Measurements from ENCODE around the gene TEPSIN. TPM values are rescaled to one million over a fixed set of nuclear protein-coding genes. Genes with fewer than 3 reads are reported as not detected.
A peak's percentile ranks its signal among the peaks of the same experiment; 100 is the strongest.

TEPSIN gene
- polyA plus RNA-seq, 1 experiment: 19.4 TPM

DNA sequence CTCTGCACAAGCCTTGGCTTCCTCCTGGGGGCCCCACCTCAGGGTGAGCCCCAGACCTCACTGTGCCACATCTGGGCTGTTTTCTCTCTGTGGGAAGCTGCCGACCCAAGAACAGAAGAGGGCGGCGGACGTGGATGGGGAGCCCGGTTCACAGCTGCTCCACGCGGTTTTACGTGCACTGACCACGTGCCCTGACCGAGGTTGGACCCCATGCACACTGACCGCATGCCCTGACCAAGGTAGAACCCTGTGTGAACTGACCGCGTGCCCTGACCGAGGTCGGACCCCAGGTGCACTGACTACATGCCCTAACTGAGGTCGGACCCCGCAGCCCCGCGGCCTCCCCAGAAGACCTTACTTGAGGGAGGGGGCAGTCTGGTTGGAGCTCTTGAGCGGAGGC lies 35.7 kb downstream of the TEPSIN start:
- ChIA-PET CTCF (interaction anchor here (4.1 kb wide), 1 partner anchor 60 kb away, joined by 26 read pairs; no protein-coding TSS in a partner anchor), POLR2A (no interaction called here)
- no peak overlapping the region for H3K4me3 ChIP-seq (ENCODE audit: low read depth, low read length)
- no peak for DNase-seq (ENCODE audit: low read depth)
- peaks cover under 1% of the 10 kb centered on the region for H3K36me3 ChIP-seq (ENCODE audit: control insufficient read depth, insufficient read depth, low read length)
- H3K27me3 ChIP-seq (ENCODE audit: control insufficient read depth, insufficient read depth, low read length): no peaks in the 10 kb centered on the region
- TF ChIP-seq, protein P1, sequence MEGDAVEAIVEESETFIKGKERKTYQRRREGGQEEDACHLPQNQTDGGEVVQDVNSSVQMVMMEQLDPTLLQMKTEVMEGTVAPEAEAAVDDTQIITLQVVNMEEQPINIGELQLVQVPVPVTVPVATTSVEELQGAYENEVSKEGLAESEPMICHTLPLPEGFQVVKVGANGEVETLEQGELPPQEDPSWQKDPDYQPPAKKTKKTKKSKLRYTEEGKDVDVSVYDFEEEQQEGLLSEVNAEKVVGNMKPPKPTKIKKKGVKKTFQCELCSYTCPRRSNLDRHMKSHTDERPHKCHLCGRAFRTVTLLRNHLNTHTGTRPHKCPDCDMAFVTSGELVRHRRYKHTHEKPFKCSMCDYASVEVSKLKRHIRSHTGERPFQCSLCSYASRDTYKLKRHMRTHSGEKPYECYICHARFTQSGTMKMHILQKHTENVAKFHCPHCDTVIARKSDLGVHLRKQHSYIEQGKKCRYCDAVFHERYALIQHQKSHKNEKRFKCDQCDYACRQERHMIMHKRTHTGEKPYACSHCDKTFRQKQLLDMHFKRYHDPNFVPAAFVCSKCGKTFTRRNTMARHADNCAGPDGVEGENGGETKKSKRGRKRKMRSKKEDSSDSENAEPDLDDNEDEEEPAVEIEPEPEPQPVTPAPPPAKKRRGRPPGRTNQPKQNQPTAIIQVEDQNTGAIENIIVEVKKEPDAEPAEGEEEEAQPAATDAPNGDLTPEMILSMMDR (IDR thresholded peaks at IDR 0.05; ENCODE audit: insufficient read depth, low read depth, low read length): no peak

DNA sequence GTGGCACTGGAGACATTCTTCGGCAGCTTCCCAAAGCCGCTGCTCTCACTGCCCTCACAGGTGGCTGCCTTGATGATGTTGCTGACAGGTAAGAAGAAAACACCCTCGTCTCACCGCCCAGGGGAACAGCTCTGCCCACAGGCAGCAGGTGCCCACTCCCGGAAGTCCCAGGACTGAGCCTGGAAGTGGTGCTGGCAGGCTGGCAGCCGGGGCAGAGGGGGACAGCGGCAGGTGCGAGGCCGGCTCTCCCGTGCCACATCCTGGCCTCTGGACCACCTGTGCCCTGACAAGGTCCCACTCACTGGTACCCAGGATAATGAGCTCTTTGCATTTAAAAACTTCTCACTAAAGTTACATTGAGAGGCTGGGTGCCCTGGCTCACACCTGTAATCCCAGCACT lies 36.5 kb downstream of the TEPSIN start:
- TF ChIP-seq, protein P1 (IDR thresholded peaks at IDR 0.05; ENCODE audit: insufficient read depth, low read depth, low read length): no peak
- CTCF ChIA-PET: interaction anchor here (4.1 kb wide), 1 partner anchor 59 kb away, joined by 26 read pairs; no protein-coding TSS in a partner anchor
- no peaks in the 10 kb centered on the region for H3K27me3 ChIP-seq (ENCODE audit: control insufficient read depth, insufficient read depth, low read length)
- H3K36me3 ChIP-seq (ENCODE audit: control insufficient read depth, insufficient read depth, low read length): peaks cover 1% of the 10 kb centered on the region
- POLR2A ChIA-PET: no interaction called here
- no peak overlapping the region for H3K4me3 ChIP-seq (ENCODE audit: low read depth, low read length)
- no peak for DNase-seq (ENCODE audit: low read depth)

DNA sequence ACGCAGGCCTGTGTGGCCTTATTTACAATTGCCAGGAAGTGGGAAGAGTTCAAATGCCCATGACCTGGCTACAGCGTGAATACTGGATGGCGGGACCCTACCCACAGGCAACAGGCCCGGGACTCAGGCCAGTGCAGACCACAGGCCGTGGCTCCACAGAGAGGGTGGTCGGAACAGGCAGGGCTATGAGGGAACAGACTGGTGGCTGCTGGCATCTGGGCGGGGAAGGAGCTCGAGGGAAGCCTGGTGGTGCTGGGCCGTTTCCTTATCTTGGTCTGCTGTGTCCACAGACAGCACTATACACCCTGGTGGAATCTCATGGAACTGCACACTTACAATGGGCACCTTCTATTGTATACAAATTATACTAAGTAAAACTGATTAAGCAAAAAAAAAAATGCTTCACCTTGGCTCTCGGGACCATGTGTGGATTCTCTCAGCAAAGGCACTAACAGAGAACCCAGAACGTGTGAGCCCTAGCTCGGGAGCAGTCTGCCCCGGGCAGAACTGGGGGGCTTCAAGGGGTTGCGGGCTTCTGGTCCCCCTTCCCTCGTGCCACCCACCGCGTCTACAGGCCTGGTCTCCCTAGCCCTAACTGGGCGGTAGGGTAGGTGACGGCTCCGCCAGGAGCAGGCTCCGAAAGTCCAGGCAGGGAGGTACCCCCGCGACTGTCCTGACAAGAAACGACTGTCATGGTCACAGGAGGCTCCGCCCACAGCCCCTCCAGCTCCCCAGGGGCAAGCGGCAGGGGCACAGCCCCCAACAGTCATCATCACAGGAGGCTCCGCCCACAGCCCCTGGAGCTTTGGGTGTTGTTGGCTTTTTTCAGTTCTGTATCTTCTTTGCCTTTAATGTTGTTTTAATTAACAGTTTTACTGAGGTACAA lies 37.9 kb downstream of the TEPSIN start:
- TF ChIP-seq, protein P1 (IDR thresholded peaks at IDR 0.05; ENCODE audit: insufficient read depth, low read depth, low read length): peak; percentile 68
- POLR2A ChIA-PET: no interaction called here

DNA sequence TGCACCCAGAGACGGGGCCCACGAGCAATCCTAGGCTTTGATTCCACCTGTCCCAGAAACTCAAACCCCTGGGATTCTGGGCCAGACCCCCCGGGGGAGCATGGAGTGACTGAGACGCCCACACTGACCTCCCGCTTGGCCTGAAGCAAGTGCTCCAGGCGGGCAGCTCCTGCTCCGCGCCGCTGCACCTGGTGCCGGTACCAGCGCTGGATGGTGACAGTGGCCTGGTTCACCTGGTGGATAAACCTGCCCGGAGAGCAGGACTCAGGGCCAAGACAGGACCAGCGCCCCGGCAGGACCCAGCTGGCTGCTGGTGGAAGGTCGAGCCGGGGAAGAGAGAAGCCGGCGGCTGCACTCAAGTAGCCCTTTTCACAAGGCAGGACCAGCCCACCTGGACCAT lies 38.7 kb downstream of the TEPSIN start:
- H3K36me3 ChIP-seq (ENCODE audit: control insufficient read depth, insufficient read depth, low read length): peaks cover 4% of the 10 kb centered on the region
- CTCF ChIA-PET: interaction anchor here (0.8 to 4.1 kb wide), 7 partner anchors 9 to 57 kb away, joined by 3 to 26 read pairs (median 5); no protein-coding TSS in a partner anchor
- POLR2A ChIA-PET: no interaction called here

More for the DNA sequence above, 37.9 kb downstream of the TEPSIN start:
- H3K36me3 ChIP-seq (ENCODE audit: control insufficient read depth, insufficient read depth, low read length): peaks cover 4% of the 10 kb centered on the region
- DNase-seq (ENCODE audit: low read depth): peak; percentile 3
- no peak overlapping the region for H3K4me3 ChIP-seq (ENCODE audit: low read depth, low read length)
- CTCF ChIA-PET: interaction anchor here (0.6 to 4.1 kb wide), 10 partner anchors 10 to 115 kb away, joined by 3 to 26 read pairs (median 5); no protein-coding TSS in a partner anchor
- H3K27me3 ChIP-seq (ENCODE audit: control insufficient read depth, insufficient read depth, low read length): no peaks in the 10 kb centered on the region

DNA sequence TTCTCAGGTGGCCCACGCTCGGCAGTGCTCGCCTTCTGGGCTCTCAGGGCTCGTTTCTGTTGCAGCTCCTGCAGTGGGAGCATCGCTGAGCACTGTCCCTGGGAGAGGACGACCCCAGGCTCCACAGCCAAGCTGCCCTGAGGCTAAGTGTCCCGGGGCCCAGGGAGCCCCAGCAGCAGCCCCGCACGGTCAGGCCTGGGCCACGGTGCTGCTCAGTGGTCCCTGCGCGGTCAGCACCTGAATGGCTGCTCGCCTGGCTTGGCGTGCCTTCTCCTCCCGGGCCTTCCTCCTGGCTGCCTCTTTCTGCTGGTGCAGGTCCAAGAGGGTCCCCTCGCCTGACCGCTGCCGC lies 39.4 kb downstream of the TEPSIN start:
- no peak for DNase-seq (ENCODE audit: low read depth)
- Histone ChIP-seq H3K4me3 (ENCODE audit: low read depth, low read length) (no peak overlapping the region), H3K36me3 (ENCODE audit: control insufficient read depth, insufficient read depth, low read length) (peaks cover 4% of the 10 kb centered on the region), H3K27me3 (ENCODE audit: control insufficient read depth, insufficient read depth, low read length) (no peaks in the 10 kb centered on the region)
- TF ChIP-seq, protein P1 (IDR thresholded peaks at IDR 0.05; ENCODE audit: insufficient read depth, low read depth, low read length): no peak
- CTCF ChIA-PET: interaction anchor here (1.9 to 4.1 kb wide), 2 partner anchors 14 to 56 kb away, joined by 5 to 26 read pairs; no protein-coding TSS in a partner anchor
- POLR2A ChIA-PET: no interaction called here

More for the DNA sequence above, 38.7 kb downstream of the TEPSIN start:
- Histone ChIP-seq H3K27me3 (ENCODE audit: control insufficient read depth, insufficient read depth, low read length) (no peaks in the 10 kb centered on the region), H3K4me3 (ENCODE audit: low read depth, low read length) (no peak overlapping the region)
- DNase-seq (ENCODE audit: low read depth): no peak
- TF ChIP-seq, protein P1 (IDR thresholded peaks at IDR 0.05; ENCODE audit: insufficient read depth, low read depth, low read length): no peak
